Fibroblast of pulmonary artery (primary cell): Measurements from ENCODE around the gene CARD9.
"Not testable (repeated sequence)": the region's sequence is repeated elsewhere in the genome, so short reads cannot be mapped to it uniquely, and the experiment has no call there.

Source experiments
- DNase-seq: peaks from one replicate; pipeline ENCODE4 v3.0.0-alpha.2; 2010; ENCODE audit warnings: low read depth
- H3K4me3 ChIP-seq: replicated peaks from 2 replicates; pipeline ENCODE4 v1.5.1; 2011; ENCODE audit warnings: low read depth, mild to moderate bottlenecking, control low read depth, low read length, moderate library complexity
- TF ChIP-seq, protein P1 (sequence below): IDR thresholded peaks from 2 replicates; pipeline ENCODE4 v1.5.1; 2011; ENCODE audit warnings: mild to moderate bottlenecking, control low read depth, low read length, inconsistent platforms; ENCODE audit errors: missing control alignments

CARD9 gene

DNA sequence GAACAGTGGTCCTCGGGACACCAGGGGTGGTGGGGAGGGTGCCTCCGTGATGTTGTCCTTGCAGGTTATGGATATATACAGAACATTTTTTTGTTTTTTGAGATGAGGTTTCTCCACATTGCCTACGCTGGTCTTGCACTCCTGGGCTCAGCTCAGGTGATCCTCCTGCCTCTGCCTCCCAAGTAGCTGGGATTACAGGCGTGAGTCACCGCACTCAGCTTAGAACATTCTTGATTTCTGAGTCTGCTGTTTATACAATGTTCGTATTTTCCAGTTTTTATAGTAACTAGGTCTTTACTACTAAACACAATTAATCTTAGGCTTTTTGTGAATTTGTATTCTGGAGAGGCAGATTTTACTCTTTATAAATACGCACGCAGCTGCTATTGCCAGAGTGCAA, 43.0 kb upstream of the CARD9 start:
- TF ChIP-seq, protein P1, sequence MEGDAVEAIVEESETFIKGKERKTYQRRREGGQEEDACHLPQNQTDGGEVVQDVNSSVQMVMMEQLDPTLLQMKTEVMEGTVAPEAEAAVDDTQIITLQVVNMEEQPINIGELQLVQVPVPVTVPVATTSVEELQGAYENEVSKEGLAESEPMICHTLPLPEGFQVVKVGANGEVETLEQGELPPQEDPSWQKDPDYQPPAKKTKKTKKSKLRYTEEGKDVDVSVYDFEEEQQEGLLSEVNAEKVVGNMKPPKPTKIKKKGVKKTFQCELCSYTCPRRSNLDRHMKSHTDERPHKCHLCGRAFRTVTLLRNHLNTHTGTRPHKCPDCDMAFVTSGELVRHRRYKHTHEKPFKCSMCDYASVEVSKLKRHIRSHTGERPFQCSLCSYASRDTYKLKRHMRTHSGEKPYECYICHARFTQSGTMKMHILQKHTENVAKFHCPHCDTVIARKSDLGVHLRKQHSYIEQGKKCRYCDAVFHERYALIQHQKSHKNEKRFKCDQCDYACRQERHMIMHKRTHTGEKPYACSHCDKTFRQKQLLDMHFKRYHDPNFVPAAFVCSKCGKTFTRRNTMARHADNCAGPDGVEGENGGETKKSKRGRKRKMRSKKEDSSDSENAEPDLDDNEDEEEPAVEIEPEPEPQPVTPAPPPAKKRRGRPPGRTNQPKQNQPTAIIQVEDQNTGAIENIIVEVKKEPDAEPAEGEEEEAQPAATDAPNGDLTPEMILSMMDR, result no peak
- no peak for DNase-seq
- no peak overlapping the region for H3K4me3 ChIP-seq

DNA sequence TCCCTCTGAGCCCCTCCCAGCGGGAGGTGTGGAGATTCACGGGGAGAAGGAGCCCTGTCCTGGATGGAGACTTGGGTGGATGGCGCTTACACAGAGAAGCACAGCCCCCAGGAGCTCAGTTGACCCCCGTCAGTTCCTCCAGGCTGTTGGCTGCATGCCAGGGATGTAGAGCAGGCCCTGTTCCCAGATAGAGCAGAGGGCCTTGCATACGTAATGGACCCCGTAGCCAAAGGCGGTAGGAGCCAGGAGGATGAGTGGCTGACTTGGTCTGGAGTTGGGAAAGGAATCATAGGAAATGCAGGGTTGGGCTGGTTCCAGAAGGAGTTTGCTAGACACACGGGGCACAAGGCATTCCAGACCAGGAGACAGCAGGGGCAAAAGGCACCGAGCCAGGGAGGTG, 39.5 kb upstream of the CARD9 start:
- TF ChIP-seq, protein P1, result no peak
- H3K4me3 ChIP-seq, result no peak overlapping the region
- peak; percentile 31 for DNase-seq

DNA sequence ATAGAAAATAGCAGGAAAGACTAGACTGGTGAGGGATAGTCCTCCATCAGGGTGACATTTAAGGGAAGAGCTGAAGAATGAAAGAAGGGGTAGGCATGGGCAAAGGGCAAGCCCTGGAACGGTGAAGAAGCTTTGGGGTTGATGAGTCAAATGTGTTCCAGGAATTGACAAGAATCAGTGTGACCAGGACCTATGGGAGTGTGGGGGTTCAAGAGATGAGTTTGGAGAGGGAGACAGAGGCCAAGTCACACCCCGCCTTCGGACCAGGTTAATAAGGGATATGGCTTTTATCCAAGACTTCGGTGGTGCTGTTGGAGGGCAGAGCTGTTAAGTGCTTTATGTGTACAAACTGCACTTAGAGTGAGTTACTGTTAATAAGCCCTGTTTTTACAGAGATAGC, 37.9 kb upstream of the CARD9 start:
- no peak for DNase-seq
- H3K4me3 ChIP-seq, result peak overlapping the region; percentile 93
- TF ChIP-seq, protein P1, result no peak

DNA sequence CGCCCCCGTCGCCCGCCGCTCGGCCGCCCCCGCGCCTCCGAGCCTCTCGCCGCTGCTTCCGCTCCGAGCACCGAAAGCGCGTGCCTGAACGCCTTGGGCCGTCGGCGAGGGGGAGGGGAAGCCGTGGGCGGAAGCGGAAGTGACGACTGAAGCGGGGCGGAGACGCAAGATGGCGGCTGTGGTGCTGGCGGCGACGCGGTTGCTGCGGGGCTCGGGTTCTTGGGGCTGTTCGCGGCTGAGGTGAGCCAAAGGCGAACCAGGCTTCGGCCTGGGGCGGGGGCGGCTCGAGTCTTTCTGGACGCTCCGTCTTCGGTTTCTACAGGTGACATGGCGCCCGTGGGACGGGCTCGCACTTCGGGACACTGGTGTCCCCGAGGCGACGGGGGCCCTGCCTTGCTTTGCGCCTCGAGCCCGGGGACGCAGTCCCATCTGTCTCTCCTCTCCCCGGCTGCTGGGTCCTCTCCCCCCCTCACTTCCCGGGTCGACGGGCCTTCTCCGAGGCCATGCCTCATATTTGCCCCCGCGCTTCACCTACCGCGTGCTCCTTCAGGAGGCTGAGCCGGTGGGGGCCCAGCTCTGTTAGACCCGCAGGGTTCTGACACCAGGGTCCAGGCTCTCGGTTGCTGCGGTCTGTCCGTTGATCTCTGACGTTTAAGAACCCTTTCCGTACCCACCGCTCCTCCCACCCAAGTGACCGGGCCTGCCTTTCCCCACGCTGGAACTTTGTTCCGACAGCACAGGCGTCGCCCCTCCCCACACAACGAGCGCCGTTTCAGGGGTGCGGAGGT, 37.2 kb upstream of the CARD9 start, which contains the start of the genes ENTR1 and PMPCA:
ENTR1 (minus strand) TSS at position 115 of the 788 bp plus-strand sequence. CDS start 217 bp downstream, outside the sequence.
PMPCA (plus strand) TSS at position 159 of the 788 bp plus-strand sequence; CDS start at position 170, 11 bp downstream.
- TF ChIP-seq, protein P1, result no peak
- peak within 1 kb of the TSS; percentile 93 for H3K4me3 ChIP-seq
- DNase-seq, result peak; percentile 89

DNA sequence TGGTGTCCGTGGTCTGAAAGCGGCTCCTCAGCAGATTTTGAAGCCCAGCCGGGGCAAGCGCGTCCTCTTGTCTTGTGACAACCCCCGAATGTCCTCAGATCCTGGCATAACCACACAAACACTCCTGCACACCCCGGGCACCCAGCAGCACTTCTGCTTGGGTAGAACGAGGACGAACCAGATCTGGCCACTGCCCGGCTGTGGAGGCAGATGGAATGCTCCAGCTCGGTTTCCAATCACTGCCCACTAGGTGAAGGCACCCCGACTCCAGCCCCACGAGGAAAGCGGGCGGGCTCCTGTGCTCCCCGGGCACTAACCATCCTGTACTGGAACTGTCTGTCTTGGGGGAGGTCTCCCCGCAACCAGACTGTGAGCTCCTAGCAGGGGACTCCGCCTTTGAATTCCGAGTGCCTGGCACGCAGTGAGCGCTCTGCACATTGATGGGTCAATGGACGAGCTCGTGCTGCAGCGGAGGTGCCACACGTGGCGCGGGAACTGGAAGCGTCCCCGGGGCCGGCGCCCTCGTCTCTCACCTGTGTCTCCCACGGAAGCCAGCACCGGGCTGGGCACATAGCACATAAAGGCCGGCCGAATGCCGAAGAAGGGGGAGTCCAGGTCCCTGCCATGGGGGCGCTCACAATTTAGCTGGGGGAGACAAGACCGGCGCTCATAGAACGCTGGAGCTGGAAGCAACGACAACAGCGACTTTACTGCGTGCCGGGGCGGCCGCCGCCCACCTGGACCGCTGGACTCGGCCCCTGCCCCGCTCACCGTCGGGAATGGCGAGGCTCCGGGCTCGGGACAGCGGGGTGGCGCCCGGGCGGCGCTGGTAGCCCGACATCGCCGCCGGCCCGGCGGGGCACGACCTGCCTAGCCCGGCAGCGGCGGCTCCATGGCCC, 36.3 kb upstream of the CARD9 start:
- TF ChIP-seq, protein P1, result no peak
- H3K4me3 ChIP-seq, result peak overlapping the region; percentile 93
- peak; percentile 33 for DNase-seq

DNA sequence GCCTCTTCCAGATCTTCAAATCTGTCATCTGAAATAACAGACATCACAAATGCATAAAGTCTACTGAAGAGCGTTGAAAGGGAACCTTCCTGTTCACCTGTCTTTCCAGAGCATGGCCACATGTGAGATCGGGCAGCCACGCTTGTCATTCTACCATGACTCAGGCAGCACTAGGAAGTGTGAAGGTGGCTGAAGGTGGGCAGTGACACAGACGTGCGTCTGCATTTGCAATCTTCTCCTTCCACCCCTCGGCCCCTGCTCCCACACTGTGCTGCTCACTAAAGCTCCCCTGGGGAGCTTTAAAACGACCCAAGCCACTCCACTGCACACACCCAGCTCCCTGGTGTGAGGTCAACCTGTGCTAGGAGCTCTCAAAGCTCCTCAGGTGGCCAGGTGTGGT, 34.4 kb upstream of the CARD9 start:
- H3K4me3 ChIP-seq, result no peak overlapping the region
- no peak for DNase-seq
- TF ChIP-seq, protein P1, result no peak

DNA sequence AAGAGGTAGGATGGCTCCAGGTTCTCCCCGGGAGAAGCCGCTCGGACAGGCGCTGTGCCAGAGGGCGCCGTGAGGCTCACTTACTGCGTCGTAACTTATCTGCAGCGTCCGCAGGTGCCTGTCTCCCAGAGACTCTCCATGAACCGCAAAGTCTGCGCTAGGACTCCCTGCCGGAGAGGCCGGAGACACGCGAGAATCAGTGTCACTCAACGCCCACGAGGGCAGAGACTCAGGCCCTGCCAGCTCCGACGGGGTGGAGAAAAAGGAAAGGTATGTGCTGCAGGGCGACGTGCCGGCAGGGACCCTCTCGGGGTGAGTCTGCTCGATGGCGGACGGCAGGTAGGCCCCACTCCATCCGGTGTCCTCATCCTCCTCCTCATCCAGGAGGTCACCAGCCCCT, 33.6 kb upstream of the CARD9 start:
- not testable (repeated sequence) for H3K4me3 ChIP-seq, DNase-seq

DNA sequence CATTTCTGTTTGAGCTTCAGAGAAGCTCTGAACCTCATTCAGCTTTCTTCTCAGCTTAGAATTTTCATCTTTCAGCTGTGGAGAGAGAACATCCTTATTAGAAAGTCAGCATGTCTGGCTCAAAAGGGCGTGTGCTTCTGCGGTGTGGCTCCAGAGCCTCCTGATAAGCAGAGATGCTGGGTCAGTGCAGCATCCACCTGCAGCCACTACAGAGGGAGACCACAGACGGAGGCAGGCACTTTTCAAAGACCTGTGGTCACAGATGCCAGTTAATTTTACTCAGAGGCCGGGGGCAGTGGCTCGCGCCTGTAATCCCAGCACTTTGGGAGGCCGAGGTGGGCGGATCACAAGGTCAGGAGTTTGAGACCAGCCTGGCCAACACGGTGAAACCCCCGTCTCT, 32.4 kb upstream of the CARD9 start:
- not testable (repeated sequence) for DNase-seq, H3K4me3 ChIP-seq
